CMK (cell line): ENCODE measurements around the gene TBC1D32.
"Not testable (repeated sequence)": the region's sequence is repeated elsewhere in the genome, so short reads cannot be mapped to it uniquely, and the experiment has no call there.

Source experiments
- DNase-seq: peaks from one replicate; pipeline ENCODE4 v3.0.0-alpha.2; 2010; ENCODE audit warnings: low read depth

The TBC1D32 gene

DNA sequence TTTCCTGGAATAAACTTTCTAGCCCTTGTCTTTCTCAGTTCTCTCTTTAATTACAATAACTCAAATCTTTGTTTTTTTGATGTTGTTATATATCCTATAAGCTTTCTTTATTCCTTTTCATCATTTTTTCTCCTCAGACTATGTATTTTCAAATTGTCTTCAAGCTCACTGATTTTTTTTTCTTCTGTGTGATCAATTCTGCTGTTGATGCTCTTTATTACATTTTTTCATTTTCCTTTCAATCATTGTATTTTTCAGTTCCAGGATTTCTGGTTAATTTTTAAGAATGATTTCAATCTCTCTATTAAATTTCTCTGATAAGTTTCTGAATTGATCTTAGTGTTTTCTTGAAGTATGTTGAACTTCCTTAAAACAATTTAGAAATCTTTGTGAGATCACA, 209.7 kb downstream of the TBC1D32 start:
- no peak for DNase-seq

DNA sequence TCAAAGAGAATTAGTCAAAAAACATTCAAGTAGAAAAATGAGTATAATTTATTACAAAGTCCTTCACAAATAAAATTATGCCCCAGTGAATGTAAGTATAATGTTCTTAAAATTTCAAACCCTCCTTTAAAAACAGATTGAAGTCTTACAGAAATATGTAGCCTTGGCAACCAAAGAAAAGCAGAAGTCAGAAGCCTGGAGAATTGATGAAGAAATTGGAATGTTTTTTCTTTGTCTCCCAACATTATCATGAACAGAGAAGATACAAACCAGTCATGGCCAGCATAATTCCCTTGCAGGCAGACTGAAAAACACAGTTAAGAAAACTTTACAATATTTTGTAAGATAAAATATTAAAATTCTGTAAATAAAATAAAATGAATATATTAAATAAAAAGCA, 221.9 kb downstream of the TBC1D32 start:
- no peak for DNase-seq

DNA sequence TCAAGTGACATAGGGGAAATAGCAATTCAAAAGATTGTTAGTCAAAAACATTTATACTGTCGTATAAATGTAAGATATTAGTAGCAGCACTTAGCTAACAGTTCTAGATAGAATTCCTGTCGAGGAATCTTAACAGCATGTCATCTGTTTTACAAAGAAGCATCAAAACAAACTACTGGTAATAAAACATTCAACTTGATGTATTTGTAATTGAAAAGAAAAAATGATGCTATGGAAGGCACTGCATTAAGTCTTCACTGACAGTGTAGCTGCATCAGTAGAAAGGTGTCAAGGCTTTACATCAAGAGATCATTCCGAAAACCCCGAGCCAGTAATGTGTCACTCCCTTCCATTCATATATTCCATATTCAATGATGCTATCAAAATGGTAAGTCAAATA, 223.5 kb downstream of the TBC1D32 start:
- DNase-seq = no peak

DNA sequence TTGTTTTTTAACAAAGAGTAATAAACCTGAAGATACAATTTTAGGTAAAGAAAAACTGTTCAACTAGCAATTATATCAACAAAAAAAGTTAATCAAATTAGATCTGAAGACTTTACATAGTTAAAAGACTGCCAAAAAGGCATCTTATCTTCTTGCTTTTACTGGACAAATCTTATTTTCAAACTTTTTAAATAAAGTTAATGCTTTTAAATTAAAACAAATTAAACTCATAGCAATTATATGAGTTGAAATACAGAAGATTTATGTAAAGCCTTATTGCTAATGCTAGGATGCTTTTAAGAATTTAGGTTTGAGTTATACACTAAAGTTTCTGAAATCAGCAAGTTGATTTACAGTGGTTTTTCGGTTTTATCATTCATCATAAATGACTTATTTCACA, 227.3 kb downstream of the TBC1D32 start:
- DNase-seq = no peak

DNA sequence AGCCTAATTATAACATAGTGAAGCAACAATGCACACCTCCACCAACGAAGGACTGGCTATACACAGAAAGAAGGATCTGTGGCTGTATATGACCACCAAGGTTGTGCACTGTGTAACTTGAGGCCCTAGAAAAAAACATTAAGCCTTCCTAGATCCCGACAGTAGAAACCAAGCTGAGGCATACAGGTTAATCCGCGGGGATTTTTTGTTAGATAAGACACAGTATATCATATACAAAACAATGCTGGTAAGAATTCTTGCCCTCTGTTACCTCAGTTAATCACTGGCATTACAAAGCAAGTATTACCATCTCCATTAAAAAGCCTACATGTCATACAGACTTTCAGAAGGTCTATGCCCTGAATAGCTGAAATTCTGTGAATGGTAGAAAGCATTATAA, 228.8 kb downstream of the TBC1D32 start:
- DNase-seq = no peak

DNA sequence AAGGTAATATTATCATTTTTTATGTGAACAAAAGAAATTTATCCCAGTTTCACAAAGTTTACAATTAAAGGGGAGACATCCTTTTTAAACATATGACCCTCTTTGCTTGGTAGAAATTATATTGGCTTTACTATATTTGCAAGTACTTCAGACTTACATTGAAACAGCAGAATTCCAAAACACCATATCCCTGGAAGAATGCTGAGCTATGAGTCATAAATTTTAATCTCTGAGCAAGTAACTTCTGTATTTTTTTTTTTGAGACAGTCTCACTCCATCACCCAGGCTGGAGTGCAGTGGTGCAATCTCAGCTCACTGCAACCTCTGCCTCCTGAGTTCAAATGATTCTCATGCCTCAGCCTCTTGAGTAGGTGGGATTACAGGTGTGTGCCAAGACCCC, 240.4 kb downstream of the TBC1D32 start:
- no peak for DNase-seq

DNA sequence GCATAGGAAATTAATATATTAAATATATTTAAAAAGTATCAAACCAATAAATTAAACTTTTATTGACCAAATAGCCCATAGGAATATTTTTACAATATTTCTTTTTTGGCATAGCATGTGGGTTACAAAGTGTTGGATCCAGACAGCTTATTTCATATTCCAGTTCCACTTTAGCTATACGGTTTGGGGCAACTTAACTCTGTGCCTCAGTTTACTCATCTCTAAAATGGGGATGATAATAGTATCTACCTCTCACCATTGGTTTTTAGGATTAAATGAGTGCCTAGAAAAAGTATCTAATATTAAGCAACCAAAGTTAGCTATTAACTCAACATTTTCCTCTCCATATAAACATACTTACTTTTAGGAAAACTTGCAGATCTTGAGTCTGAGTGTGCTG, 243.8 kb downstream of the TBC1D32 start:
- DNase-seq = no peak

DNA sequence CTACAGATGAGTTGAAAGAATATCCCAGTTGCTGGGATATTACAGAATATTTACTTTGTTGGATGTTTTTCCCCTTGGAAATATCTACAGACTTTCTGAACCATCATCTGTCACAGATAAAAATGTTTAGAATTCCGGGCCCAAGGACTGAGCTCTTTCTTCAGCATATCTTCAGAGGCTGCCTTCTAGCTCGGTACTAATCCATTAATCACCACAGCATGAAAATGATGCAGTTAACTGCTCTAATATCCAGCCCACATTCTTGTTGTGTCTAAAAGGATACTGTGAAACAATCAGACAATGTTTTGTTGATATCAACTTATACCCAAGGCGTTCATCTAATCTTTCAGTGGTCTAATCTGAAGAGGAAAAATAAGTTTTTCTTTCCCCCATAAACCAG, 247.4 kb downstream of the TBC1D32 start:
- DNase-seq = no peak

DNA sequence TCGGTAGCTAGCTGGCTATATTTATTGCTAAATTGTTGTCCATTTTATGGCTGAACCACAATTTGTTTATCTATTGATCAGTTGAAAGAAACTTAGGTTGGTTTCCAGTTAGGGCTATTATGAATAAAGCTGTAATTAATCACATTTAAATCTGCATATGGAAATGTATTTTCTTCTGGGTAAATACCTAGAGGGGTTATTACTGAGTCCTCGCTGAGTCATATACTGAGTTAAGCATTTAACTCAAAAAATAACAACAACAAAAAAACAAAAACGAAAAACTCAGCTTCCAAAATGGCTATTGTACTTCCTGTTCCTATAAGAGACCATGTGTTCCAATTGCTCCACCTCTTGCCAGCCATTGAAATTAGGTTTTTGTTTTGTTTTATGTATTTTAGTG, 258.2 kb downstream of the TBC1D32 start:
- no peak for DNase-seq

DNA sequence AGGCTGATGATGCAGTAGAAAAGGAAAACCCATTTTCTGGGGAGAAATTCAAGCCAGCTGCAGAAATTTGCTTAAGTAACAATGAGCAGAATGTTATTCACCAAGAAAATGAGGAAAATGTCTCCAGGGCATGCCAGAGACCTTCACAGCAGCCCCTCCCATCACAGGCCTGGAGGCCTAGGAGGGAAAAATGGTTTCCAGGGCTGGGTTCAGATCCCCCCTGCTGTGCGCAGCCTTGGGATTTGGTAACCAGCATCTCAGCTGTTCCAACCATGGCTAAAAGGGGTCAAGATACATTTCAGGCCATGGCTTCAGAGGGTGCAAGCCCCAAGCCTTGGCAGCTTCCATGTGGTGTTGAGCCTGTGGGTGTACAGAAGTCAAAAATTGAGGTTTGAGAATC, 265.5 kb downstream of the TBC1D32 start:
- DNase-seq = not testable (repeated sequence)

DNA sequence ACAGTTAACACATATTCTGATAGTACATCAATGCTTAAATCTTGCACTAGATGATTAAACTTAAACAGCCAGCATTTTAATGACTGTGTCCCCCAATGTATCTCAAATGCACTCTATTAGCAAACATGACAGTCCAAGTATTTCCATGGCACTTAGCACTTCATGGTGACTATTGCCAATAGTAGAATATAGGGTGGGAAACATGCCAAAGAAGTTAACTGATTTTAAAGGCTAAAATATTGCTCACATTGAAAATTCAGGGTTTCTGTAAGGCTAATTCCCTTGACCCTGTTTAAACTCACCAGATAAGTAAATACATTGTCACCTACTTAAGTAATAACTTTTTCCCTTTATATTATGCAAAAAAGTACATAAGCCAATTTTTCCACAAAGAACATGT, 266.9 kb downstream of the TBC1D32 start:
- no peak for DNase-seq

DNA sequence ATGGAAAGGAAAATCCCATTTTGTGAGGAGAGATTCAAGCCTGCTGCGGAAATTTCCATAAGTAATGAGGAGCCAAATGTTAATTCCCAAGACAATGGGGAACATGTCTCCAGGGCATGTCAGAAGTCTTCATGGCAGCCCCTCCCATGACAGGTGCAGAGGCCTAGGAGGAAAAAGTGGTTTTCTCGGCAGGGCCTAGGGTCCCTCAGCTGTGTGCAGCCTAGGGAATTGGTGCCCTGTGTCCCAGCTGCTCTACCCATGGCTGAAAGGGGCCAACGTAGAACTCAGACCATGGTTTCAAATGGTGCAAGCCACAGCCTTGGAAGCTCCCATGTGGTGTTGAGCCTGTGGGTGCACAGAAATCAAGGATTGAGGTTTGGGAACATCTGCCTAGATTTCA, 269.9 kb downstream of the TBC1D32 start:
- DNase-seq = no peak

DNA sequence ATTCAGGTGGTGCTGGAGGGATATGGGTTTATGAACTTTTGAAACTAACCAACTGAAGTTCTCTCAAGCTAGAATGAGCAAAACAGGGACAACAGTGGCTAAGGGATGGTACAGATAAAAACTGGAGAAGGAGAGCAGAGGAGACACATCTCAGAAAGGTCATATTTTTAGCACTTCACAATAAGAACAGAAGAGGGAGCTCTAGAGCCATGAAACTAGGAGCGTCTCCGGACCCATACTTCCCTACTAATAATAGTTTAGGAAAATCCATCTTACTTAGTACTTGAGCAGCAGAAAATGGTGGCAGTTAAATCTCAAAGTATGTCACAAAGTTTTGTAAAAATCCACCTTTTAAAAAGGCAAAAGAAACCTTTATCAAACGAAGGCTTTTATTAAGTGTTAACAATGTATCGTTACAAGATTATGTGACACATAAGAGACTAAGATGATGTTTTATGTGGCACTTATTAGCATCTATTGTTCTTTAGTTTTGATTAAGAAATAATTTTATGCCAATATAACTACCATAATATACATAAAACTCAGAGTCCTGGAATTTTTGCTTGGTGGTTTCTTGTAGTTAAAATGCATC, 278.6 kb downstream of the TBC1D32 start:
- DNase-seq = peak; percentile 11

DNA sequence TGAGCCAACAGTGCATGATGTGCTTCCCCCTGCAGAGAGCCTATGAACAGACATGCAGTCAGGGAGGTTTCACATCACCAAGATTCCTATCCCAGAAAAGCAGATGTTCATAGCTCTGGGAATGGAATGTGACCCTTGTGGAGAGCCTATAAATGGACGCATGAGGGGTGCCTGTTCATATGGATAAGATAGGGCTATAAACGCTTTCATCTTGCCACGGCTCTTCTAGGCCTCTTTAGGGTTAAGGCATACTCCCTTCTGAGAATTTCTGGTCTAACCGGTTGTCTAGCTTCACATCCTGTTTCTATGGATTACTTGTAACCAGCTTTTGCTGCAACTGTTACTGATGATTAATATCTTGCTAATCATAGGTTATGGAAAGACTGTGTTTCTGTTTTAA, 285.7 kb downstream of the TBC1D32 start:
- DNase-seq = not testable (repeated sequence)

DNA sequence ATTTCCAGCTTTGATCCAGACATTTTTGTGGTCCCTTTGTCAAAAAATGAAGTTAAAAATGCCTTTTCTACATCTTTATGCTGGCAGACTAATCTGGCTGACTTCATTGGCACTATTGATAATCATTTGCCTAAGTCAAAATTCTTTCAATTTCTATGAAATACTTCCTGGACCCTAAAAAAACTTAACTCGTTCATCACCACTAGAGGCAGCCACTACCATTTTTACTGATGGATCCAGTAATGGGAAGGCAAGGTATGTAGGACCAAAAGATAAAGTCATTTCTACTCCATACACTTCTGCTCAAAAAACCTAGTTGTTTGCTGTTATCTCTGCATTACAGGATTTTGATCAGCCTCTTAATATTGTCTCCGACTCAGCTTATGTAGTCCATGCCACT, 289.4 kb downstream of the TBC1D32 start:
- not testable (repeated sequence) for DNase-seq

DNA sequence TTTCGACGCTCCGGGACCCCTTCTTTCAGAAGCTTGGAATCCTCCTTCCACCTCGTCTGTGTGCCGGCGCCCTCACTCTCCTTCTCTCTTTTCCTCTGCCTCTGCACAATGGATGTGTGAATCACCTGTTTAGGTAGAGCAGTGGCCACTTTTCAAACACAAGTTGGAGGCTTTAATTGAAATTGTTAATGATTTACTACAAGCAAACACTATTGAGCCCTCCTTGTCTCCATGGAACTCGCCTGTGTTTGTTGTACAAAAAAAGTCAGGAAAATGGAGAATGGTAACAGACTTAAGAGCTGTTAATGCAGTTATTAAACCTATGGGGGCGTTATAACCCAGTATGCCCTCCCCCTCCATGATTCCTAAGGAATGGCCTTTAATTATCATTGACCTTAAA, 290.6 kb downstream of the TBC1D32 start:
- not testable (repeated sequence) for DNase-seq

DNA sequence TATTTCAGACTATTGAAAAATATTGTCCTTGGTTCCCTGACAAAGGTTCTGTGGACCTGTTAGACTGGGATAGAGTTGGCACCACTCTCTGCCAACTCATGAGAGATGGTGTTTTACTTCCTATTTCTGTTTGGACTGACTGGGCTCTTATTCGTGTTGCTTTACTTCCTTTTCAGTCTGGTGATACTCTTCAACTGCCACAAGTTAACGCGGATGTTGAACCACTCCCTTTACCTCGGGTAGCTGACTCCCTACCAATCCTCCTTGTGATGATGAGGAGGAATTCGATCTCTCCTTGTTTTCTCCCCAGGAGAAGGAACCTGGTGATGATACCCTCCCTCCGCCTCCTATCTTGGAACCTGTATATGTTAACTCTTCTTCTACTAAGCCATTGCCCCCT, 291.1 kb downstream of the TBC1D32 start:
- DNase-seq = not testable (repeated sequence)

DNA sequence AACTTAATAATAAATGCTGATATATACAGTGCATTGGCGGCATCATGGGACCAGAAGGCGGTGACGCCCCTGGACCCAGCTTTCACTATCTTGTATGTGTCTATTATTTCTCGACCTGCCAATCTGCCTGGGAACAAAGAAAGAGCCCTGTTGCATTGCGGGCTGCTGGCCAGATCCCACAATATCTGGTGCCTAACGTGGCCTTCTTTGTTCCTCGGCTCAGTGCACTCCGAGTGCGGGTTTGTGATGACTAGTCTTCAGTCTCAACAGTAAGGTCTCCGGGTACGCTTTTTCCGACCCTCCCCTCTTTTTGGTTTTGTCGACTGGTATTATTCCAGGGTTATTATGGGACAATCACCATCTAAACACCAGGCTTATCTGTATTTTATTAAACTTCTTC, 291.5 kb downstream of the TBC1D32 start:
- DNase-seq = no peak

DNA sequence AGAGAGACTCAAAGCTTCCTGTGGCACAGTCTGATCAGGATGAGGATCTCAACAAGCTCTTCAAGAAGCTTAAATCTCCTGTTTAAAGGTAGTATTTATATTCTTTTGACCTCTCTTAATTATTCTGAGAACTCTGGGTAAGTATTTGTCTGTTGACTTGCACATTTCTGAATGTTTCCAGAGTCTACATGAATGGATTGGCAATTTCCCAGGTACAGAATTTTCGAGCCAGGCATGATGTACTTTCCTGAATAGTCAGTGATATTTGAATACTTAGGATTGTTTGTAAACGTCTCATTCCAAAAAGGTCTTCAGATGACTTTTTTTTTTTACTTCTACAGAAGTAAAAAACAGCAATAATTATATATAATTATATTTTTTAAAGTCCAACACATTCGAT, 293.4 kb downstream of the TBC1D32 start:
- DNase-seq = no peak

DNA sequence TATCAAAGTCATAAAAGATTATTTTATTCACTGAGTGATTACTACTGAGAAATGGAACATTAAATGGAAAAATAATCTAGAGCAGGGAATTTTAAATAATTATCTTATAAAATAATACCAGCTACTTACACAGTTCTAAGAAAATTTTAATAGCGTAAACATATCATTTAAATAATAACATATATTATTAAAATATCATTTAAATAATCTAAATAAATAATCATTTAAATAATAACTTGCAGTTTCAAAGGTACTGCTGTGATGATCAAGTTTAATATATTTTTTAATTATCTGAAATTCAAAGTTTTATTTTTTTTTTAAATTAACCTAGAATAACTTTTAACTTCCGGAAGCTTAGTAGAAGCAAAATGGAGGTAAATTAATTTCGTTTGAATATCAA, 301.2 kb downstream of the TBC1D32 start:
- DNase-seq = no peak

DNA sequence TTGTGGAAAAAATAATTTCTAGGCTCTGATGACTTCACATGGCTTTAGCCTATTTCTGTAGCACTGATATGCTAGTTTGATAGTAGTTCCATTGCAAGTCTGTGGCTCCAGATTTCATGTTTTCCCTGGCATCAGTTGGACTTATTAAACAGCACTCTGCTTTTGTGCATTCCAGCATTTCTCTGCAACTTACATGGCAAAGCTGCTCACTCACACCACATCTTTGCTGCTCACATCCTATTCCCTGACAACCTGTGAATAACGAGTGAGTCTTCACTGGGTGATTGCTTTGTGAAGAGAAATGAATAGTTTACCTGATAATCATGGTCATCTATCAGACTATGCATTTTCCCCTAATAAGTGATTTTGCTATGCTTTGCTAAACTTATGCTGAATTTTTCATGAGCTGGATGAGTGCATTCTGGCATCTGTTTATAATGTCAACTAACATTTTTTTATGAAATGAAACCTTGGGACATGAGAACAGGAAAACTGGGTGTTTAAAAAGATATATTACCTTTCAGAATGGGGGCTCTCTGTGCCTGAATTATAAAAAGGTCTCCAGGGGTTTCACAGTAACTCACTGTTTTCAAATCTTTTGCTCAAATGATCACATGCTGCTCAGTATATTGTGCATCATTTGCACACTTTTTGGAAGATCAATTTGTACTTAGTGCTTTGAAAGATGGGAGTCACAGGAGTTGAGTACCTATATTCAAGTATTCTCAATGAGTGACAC, 301.8 kb downstream of the TBC1D32 start:
- DNase-seq = no peak
